GM12864 (cell line): ENCODE data around the gene CD70.
"Not testable (repeated sequence)": the region's sequence is repeated elsewhere in the genome, so short reads cannot be mapped to it uniquely, and the experiment has no call there.

Source experiments
- DNase-seq: peaks from one replicate; pipeline ENCODE4 v3.0.0-alpha.2; 2011; ENCODE audit warnings: low read depth
- H3K4me3 ChIP-seq: 2 replicates; pipeline ENCODE4 v1.5.1; 2011; ENCODE audit warnings: mild to moderate bottlenecking, low read depth, low read length, control low read depth
- TF ChIP-seq, protein P1 (sequence below): IDR thresholded peaks from 2 replicates; pipeline ENCODE4 v1.5.1; 2011; ENCODE audit warnings: low read depth, mild to moderate bottlenecking, moderate library complexity, low read length, control low read depth, inconsistent platforms; ENCODE audit errors: missing control alignments

The CD70 gene

DNA sequence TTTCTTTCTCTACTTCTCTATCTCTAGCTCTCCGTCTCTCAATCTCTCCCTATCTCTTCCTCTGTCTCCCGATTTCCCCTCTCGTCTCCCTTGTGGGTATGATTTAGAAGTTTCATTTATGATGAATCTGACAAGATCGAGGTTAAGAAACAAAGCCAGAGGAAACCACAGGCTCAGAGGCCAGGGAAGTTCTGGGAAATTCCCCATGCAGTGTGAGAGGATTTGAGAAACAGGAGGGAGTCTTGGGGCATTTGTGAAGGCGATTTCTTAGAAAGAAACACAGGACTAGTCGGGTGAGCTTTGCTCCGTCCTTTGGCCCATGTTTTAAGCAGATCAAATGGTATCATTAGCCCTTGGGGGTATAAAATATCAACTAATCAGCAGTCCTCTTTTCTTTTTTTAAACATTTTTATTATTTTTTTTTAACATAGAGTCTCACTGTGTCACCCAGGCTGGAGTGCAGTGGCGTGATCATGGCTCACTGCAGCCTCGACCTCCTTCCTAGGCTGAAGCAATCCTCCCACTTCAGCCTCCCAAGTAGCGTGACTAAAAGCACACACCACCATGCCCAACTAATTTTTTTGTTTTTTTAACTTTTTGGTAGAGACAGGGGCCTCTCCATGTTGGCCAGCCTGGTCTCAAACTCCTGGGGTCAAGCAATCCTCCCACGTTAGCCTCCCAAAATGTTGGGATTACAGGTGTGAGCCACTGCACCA is 34.3 kb downstream of the CD70 start:
- TF ChIP-seq, protein P1, sequence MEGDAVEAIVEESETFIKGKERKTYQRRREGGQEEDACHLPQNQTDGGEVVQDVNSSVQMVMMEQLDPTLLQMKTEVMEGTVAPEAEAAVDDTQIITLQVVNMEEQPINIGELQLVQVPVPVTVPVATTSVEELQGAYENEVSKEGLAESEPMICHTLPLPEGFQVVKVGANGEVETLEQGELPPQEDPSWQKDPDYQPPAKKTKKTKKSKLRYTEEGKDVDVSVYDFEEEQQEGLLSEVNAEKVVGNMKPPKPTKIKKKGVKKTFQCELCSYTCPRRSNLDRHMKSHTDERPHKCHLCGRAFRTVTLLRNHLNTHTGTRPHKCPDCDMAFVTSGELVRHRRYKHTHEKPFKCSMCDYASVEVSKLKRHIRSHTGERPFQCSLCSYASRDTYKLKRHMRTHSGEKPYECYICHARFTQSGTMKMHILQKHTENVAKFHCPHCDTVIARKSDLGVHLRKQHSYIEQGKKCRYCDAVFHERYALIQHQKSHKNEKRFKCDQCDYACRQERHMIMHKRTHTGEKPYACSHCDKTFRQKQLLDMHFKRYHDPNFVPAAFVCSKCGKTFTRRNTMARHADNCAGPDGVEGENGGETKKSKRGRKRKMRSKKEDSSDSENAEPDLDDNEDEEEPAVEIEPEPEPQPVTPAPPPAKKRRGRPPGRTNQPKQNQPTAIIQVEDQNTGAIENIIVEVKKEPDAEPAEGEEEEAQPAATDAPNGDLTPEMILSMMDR: no peak
- H3K4me3 ChIP-seq: no peak overlapping the region; the same call in 1 of the 2 replicates
- DNase-seq: no peak

DNA sequence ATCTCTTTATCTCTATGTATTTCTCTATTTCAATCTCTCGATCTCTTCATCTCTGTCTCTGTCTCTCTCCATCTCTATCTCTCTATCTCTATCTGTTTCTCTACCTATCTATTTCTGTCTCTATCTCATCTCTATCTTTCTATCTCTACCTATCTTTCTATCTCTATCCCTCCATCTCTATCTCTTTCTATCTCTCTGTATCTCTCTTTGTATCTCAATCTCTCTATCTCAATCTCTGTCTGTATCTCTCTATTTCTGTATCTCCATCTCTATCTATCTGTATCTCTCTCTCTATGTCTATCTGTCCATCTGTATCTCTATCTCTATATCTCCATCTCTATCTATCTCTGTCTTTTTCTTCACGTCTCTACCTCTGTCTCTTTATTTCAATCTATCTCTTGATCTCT is 34.9 kb downstream of the CD70 start:
- no peak overlapping the region for H3K4me3 ChIP-seq
- DNase-seq: no peak
- TF ChIP-seq, protein P1: no peak

DNA sequence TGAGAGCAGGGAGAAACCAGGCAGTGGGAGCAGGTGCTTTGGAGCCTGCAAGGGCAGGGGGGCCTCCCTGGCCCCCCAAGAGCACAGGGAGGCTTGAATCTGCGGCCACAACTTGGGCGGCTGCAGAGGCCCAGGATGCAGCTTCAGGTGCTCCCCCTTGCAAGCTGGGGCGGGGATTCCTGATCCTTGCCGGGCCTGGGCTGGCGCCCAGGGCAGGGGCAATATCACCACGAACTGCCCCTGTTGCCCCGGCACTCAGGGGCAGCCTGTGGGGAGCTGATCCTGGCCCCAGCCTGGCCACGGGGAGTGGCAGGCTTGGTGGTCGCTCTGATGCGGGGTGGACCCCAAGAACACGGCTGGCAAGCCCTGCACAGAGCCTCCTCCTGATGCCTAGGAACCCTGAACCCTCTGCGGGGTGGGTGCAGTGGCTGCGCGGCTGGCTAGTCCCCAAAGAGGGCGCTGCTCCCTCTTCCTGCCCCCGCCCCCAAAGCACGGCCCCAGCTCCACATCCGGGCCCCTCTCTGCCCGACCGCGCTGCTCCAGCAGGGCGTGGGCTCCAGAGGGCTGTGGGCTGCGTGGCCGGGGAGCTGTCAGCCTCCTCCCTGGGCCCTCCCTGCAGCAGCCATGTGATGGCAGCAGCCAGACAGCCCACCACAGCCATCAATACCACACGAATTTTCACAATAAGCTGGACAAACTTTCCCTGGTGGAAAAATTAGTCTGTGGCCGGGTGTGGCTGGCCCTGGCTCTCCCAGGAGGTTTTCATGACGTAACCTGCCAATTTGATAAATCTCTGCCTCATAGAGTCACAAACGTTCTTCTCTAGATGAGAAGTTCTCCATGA is 39.1 kb downstream of the CD70 start:
- no peak overlapping the region for H3K4me3 ChIP-seq
- TF ChIP-seq, protein P1: peak; percentile 58
- DNase-seq: no peak

DNA sequence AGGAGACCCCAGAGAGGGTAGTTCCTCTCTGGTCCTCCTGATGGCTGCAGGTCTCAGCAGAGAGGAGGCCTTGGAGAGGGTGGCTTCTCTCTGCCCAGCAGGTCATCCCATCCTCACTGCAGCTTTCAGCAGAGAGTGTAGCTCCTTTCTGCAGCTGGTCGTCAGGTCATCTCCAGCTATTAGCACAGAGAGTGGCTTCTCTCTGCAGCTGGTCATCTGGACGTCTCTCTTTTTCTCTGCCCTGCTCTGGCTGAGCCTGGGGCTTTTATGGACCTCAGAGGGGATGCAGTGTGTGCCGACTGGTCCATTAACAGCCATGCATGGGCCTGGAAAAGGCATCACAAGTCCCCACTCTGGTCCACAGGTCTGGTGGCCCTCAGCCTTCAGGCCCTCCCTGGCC is 39.9 kb downstream of the CD70 start:
- TF ChIP-seq, protein P1: no peak

DNA sequence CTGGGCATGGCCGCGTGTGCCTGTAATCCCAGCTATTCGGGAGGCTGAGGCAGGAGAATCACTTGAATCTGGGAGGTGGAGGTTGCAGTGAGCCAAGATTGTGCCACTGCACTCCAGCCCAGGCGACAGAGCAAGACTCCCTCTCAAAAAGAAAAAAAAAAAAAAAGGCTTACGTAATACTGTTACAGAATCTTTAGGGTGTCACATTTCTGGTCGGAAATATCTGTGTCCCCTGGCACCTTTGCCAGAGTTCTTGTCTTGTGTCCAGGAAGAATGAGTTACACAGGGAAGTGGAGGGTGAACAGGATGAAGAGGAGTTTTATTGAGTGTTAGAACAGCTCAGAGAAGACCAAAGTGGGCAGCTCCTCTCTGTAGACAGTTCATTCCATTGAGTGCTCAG is 40.3 kb downstream of the CD70 start:
- not testable (repeated sequence) for DNase-seq, H3K4me3 ChIP-seq

More for the DNA sequence above, 39.9 kb downstream of the CD70 start:
- no peak overlapping the region for H3K4me3 ChIP-seq
- no peak for DNase-seq

DNA sequence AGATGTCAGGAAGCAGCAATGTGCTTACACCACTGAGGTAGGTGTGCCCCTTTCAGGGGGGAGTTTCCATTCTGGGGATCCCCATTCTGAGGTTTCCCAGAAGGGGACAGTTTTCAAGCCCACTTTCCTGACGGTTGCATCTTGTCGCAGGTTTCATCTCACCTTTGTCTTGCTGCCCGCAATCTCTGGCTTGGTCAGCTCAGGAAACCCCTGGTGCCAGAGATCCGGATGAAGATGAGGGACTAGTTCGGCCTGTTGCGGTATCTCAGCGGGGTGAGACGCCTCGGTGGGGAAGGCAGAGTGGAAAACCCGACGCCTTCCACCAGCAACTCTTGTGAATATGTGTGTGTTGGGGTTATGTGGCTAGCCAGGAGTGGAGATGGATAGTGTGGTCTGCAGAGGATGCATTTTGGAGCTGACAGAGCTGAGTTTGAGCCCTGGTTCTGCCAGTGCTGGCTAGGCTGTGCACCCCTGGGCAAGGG is 47.0 kb downstream of the CD70 start:
- no peak for DNase-seq

More for the DNA sequence above, 47.0 kb downstream of the CD70 start:
- TF ChIP-seq, protein P1: no peak
- H3K4me3 ChIP-seq: no peak overlapping the region
